RCC 7860 (cell line): ENCODE results near the gene SCAP.

Source experiments
- DNase-seq: peaks from one replicate; pipeline ENCODE4 v3.0.0-alpha.2; 2015; ENCODE audit warnings: low spot score
- FAIRE-seq: peaks from 2 replicates; lab custom pipeline; 2012; peaks lifted over from hg19 to GRCh38; lab: Jason Lieb, UNC

The SCAP gene

DNA sequence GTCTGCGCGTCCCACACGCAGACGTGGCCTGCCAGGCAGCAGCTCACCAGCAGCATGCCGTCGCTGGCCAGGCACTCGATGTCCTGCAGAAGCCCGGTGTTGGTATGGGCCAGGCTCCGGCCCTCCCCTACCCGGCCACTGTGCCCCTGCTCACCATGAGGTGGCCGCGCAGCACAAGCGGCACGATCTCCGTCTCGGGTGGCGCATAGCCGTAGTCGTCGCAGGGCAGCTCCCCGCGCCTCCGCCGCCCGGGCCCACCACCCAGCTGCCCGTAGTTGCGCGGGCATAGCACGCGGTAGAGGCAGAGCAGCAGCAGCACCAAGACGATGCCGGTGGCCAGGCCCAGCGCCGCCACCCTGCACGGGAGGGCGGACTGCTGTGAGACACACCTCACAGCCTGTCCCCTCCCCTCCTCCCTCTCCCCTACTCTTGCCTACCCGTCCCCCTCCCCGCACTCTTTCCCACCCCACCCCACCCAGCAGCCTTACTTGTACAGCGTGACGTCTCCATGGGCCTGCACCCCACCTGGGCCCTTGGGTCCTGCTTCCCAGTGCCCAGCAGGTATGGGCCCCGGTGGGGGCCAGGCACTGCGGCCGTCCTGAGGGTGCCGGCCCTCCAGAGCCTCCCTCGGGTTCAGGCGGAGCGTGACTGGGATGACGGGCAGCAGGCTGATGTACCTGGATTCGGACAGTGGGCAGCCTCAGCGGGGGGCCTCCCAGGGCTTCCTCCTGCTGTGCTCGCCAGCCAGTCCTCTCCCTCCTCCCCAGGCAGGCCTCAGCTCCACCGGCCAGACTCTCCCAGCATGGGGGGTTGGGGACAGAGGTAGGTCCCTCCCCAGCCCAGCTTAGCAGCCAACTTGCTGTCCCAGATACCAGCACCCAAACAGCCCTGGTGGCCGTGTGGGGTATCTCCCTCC lies 57.3 kb downstream of the SCAP start:
- FAIRE-seq (no peak), DNase-seq (no peak)

DNA sequence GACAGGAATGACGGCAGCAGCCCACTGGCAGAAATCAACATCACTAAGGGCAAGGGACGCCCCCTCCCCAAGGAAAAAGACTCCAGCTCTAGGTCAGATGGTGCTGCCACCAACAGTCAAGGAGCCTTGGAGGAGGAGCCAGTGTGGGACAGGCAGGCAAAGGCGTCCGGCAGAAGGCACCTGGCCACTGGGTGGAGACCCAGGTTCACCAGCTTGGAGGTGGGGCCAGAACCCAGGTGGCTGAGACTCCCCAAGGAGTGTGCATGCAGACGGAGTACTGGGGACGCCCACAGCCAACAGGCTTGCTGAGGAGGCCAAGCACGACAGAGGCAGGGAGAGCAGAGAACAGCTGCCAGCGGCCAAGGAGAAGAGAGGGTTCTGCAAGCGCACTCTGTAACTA lies 59.7 kb downstream of the SCAP start:
- DNase-seq (no peak), FAIRE-seq (no peak)

DNA sequence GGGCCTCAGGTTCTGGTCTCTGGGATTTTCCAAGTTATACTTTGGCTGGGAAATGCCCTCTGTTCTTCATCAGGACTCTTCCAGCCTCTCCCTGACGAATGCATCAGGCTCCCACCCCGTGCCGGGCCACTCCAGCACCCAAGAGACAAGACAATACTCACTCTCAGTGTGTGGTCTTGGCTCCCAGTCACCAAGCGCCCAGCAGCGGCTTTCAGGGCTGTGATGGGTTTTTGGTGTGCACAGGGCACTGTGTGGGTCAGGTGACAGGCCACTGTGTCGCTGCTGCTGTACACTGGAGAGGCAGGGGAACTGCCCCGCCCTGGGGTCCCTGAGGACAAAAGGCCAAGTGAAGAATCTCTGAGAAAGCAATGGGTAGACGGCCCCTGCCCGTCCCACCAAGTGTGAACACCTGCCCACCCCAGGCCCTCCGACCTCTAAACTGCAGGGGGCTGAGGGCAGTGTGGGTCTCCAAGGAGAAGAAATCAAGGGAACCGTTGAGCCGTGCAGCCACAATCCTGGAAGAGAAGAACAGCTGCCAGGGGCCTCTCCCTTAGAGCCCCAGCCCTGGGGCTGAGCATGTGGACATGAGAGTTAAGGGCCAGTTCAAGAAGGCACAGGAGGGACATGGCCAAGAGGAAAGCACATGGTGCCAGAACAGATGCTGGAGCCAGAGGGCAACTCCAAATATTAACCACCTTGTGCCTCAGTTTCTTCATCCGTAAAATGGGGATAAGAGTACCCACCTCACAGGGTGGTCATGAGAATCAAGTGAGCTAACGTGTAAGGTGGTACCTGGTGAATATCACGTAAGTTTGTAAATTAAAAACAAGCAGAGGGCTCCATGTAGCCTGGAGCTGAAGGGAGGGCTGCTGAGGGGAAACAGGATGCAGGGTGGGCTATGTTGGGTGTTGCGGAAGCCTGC lies 60.8 kb downstream of the SCAP start:
- DNase-seq (no peak), FAIRE-seq (no peak)

DNA sequence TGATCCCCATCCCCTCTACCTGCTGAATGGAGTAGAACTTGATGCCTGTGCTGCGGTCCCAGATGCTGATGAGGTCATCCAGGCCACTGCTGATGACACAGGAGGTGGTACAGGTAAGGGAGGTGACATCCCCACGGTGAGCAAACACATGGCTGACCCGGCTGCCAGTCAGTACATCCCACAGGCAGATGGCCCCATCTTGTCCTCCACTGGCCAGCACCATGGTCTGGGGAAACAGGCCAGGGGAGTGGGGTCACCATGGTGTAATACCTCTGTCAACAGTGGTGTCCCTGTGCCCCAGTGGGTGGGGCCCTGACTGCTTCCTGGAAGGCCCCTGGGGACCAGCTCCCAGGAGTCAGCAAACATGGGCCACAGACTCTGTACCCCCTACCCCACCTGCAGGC lies 61.6 kb downstream of the SCAP start:
- DNase-seq, result no peak
- FAIRE-seq, result no peak

DNA sequence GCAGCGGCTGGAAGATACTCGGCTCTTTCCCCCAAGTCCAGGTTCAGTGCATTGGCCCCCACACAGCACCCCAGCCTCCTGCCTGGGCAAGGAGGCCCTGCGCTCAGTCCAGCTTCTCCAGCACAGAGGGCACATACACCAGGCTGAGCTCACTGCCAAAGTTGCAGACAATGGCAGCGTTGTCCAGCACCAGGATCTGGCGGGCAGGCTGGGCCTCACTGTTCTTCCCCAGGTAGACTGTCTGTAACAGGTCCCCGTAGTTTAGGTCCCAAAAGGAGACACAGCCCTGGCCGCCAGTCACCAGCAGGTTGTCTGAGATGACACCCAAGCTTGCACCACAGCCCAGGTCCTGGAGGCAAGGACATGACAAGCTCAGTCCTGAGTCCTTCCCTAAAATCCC lies 62.0 kb downstream of the SCAP start:
- FAIRE-seq (no peak), DNase-seq (no peak)

DNA sequence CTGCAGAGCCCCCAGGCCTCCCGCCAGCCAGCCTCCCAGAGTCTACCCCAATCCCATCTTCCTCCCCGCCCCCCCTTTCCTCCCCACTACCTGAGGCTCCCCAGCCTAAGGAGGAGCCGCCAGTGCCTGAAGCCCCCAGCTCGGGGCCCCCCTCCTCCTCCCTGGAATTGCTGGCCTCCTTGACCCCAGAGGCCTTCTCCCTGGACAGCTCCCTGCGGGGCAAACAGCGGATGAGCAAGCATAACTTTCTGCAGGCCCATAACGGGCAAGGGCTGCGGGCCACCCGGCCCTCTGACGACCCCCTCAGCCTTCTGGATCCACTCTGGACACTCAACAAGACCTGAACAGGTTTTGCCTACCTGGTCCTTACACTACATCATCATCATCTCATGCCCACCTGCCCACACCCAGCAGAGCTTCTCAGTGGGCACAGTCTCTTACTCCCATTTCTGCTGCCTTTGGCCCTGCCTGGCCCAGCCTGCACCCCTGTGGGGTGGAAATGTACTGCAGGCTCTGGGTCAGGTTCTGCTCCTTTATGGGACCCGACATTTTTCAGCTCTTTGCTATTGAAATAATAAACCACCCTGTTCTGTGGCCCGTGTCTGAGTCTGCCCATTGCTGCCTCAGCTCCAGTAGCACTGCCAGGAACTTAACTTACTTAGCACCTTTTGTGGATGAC lies 62.8 kb downstream of the SCAP start:
- no peak for FAIRE-seq
- DNase-seq, result no peak

DNA sequence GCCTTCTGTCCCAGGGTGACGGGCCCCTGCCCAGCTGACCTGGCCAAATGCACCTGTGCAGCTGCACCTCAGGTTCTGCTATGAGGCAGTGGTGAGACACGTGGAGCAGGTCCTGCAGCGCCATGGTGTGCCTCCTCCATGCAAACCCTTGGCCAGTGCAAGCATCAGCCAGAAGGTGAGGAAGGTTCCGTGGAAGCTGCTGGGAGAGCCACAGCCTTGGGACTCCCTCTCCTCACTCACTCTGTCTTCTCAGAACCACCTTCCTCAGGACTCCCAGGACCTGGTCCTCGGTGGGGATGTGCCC lies 63.3 kb downstream of the SCAP start:
- DNase-seq (no peak), FAIRE-seq (no peak)

DNA sequence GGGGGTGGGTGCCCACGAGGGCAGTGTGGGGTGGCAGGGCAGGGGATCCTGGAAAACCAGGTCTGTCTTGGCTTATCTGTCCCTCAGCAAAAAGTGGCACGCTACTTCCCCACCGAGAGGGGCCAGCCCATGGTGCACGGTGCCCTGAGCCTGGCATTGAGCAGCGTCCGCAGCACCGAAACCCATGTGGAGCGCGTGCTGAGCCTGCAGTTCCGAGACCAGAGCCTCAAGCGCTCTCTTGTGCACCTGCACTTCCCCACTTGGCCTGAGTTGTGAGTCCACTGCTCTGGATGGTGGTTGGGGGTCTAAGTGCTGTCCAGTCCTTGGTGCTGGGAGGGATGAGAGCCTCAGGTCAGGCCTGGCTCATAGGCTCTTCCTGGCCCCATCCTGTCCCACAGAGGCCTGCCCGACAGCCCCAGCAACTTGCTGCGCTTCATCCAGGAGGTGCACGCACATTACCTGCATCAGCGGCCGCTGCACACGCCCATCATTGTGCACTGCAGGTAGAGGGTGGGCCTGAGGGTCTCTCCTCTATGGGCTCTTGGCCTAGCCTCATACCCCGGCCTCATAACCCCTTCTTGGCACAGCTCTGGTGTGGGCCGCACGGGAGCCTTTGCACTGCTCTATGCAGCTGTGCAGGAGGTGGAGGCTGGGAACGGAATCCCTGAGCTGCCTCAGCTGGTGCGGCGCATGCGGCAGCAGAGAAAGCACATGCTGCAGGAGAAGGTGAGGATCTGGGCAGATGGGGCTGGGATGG lies 63.9 kb downstream of the SCAP start:
- DNase-seq (no peak), FAIRE-seq (no peak)

DNA sequence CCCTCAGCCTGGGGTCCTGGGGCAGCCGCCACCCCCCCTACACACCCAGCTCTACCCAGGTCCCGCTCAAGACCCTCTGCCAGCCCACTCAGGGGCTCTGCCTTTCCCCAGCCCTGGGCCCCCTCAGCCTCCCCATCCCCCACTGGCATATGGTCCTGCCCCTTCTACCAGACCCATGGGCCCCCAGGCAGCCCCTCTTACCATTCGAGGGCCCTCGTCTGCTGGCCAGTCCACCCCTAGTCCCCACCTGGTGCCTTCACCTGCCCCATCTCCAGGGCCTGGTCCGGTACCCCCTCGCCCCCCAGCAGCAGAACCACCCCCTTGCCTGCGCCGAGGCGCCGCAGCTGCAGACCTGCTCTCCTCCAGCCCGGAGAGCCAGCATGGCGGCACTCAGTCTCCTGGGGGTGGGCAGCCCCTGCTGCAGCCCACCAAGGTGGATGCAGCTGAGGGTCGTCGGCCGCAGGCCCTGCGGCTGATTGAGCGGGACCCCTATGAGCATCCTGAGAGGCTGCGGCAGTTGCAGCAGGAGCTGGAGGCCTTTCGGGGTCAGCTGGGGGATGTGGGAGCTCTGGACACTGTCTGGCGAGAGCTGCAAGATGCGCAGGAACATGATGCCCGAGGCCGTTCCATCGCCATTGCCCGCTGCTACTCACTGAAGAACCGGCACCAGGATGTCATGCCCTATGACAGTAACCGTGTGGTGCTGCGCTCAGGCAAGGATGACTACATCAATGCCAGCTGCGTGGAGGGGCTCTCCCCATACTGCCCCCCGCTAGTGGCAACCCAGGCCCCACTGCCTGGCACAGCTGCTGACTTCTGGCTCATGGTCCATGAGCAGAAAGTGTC lies 64.7 kb downstream of the SCAP start:
- DNase-seq (no peak), FAIRE-seq (no peak)

DNA sequence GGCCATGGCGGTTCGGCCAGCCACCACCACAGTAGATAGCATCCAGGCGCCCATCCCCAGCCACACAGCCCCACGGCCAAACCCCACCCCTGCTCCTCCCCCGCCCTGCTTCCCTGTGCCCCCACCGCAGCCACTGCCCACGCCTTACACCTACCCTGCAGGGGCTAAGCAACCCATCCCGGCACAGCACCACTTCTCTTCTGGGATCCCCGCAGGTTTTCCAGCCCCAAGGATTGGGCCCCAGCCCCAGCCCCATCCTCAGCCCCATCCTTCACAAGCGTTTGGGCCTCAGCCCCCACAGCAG lies 65.4 kb downstream of the SCAP start:
- no peak for DNase-seq
- FAIRE-seq, result no peak

DNA sequence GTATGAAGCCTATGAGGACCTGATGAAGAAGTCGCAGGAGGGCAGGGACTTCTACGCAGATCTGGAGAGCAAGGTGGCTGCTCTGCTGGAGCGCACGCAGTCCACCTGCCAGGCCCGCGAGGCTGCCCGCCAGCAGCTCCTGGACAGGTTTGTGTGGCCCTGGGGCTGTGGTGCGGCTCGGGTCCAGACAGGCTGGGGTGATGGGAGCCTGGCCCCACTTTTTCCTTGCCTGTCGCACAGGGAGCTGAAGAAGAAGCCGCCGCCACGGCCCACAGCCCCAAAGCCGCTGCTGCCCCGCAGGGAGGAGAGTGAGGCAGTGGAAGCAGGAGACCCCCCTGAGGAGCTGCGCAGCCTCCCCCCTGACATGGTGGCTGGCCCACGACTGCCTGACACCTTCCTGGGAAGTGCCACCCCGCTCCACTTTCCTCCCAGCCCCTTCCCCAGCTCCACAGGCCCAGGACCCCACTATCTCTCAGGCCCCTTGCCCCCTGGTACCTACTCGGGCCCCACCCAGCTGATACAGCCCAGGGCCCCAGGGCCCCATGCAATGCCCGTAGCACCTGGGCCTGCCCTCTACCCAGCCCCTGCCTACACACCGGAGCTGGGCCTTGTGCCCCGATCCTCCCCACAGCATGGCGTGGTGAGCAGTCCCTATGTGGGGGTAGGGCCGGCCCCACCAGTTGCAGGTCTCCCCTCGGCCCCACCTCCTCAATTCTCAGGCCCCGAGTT lies 65.9 kb downstream of the SCAP start:
- FAIRE-seq (no peak), DNase-seq (no peak)

DNA sequence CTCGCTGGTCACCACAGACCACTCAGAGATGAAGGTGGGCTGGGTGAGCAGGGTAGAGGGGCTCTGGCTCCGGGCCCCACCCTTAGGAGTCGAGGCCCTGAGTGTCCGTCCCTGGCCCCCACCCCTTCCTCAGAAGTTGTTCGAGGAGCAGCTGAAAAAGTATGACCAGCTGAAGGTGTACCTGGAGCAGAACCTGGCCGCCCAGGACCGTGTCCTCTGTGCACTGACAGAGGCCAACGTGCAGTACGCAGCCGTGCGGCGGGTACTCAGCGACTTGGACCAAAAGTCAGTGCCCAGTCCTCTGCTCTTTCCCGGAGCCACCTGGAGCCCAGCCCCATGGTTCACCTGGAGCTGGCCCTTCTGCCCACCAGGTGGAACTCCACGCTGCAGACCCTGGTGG lies 66.5 kb downstream of the SCAP start:
- no peak for DNase-seq
- FAIRE-seq, result no peak

DNA sequence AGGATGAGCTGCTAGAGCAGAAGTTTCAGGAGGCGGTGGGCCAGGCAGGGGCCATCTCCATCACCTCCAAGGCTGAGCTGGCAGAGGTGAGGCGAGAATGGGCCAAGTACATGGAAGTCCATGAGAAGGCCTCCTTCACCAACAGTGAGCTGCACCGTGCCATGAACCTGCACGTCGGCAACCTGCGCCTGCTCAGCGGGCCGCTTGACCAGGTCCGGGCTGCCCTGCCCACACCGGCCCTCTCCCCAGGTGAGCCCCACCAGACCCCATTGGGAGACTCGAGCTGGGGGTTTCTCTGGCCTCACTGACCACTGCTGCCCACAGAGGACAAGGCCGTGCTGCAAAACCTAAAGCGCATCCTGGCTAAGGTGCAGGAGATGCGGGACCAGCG lies 66.9 kb downstream of the SCAP start:
- DNase-seq, result no peak
- FAIRE-seq, result no peak

DNA sequence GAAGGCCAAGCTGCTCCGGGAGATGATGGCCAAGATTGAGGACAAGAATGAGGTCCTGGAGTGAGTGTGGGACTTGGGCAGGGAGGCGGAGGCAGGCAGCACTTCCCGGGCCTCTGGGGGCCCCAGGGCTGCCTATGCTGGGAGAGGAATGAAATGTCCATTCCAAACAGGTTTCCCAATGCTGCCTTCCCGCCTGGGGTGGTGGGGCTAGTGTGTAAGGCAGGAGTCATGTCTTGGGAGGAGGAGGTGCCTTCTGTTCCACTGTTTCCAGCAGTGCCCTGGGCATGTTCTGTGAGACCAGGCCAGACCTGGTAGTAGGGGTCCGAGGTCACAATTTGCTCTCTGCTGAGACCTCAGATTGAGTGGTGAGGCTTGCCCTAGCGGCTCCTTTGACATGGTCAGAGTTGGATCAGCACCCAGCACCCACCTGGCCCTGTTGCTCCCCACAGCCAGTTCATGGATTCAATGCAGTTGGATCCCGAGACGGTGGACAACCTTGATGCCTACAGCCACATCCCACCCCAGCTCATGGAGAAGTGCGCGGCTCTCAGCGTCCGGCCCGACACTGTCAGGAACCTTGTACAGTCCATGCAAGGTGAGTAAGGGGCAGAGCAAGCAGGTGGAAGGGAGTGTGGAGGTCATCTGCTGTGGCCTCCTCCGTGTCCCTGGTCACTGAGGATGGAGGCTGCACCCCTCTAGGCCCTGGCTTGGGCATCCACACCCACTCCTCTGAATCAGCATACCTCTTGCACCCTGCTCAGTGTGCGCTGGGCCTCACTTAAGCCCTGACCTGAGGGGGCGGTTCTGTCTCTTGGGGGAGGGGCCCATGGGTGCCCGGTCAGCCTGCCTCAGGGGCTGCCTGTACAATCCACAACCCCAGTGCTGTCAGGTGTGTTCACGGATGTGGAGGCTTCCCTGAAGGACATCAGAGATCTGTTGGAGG lies 67.6 kb downstream of the SCAP start:
- FAIRE-seq, result no peak
- DNase-seq, result no peak

DNA sequence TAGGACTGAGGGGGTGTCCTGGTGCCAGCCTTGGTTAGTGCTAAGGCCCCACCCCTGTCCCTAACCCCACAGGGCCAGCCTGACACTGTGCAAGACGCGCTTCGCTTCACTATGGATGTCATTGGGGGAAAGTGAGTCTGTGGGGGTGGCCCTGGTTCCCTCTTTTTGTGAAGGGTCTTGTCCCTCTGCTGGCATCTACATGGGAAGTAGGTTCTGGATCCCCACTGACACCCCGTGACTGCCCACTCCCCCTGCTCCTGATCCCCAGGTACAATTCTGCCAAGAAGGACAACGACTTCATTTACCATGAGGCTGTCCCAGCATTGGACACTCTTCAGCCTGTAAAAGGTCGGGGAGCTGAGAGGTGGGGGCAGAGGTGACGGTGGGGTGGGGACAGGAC lies 68.5 kb downstream of the SCAP start:
- DNase-seq (no peak), FAIRE-seq (no peak)

DNA sequence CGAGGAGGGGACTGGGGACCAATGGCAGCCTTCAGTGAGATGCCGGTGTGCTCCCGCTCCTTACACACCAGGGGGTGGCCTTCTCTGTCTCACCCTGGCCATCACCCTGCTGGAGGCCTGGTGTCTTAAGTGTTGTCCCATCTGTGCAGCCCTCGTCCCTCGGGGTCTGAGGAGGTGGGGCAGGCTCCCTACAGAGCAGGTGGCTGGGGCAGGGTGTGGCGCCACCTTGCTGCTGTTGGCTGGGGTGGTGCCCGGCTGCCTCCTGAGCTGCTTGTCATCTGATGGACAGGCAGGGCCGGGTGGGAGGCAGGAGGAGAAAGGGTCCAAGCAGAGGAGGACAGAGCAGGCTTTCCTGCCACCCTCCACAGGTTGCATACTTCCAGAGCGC lies 69.0 kb downstream of the SCAP start:
- no peak for DNase-seq
- no peak for FAIRE-seq

DNA sequence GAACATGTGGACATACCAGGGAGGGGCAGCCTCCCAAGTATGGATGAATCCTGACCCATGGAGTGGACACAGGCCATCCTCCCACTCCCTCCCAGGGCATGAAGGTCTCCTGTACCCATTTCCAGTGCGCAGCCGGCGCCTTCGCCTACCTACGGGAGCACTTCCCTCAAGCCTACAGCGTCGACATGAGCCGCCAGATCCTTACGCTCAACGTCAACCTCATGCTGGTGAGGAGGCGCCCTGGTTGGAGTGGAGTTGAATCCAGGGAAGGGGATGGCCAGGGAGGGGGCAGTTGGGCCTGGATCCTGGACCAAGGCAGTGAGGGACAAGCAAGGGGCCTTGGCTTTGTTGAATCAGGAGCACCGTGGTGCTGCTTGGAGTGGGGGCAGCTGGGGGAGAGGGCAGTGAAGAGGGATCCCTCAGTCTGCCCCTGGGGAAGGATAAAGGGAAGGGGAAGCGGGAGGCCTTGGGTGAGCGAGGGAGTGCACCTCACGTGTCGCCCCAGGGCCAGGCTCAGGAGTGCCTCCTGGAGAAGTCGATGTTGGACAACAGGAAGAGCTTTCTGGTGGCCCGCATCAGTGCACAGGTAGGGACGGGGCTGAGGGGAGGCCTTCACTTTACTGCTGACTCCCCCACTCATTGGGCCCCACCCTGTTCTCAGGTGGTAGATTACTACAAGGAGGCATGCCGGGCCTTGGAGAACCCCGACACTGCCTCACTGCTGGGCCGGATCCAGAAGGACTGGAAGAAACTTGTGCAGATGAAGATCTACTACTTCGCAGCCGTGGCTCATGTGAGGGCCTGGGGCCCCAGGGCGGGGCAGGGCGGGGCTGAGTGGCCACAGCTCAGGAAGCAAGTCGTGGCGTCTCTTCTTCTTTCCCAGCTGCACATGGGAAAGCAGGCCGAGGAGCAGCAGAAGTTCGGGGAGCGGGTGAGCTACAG lies 69.7 kb downstream of the SCAP start:
- DNase-seq (no peak), FAIRE-seq (no peak)
